ENCODE data around the gene USP6NL. TPM values are rescaled to one million over a fixed set of nuclear protein-coding genes. Genes with fewer than 3 reads are reported as not detected.

The USP6NL gene
- total and polyA plus RNA-seq, 9 of the 15 experiments (the other 6 are each of a cell fraction or from before 2014, with no cell fraction given): 3.2 to 26.6 (median 19.8) TPM

DNA sequence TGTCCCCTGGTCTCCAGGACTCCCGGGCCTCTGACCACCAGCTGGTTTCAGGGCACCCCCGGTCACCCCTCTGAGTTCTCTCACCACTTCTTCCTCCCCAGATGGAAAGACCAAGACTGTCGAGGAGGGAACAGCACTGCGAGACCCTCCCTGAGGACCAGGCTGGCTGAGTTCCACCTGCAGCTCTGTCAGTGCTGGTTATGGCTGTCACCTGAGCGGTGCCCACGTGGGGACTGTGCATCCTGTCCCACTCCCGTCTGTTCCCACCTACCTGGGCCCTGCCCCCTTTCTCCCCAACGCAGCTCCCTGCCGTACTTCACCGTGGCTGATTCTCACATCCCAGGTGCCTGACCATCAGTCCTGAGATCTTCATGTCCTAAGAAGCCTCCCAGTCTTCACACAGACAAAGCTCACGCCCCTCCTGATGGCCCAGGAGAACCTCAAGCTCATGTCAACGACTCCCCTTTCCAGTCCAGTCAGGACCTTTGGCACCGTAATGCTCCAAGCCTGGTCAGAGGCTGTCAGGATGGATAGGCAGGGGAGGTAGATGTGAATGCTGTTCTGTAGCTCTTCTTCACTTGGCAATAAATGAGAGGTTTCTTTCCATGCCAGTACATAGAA, 159.7 kb downstream of the USP6NL start:
- CTCF ChIA-PET (ENCODE audit: low intra/inter-chr PET ratio): no interaction called here
- in situ Hi-C loops (cut with MboI): no loop called here

More for the DNA sequence above, 159.7 kb downstream of the USP6NL start:
- Histone ChIP-seq H2AFZ (ENCODE audit: low read depth, low read length) (no peak overlapping the region), H3K27me3 (ENCODE audit: control insufficient read depth in 2 of 2, insufficient read depth in 2 of 2, low read length in 2 of 2) (no peaks in the 10 kb centered on the region), H3K9me1 (ENCODE audit: control insufficient read depth, insufficient read depth, low read length) (no peaks in the 10 kb centered on the region), H3K4me1 (replicated peaks in 1 of 2; ENCODE audit: control insufficient read depth in 2 of 2, insufficient read depth in 2 of 2, low read length in 2 of 2) (peaks cover 21 to 28% of the 10 kb centered on the region in 2 experiments), H3K9ac (ENCODE audit: insufficient read depth in 1 of 2, low read depth in 2 of 2, low read length in 2 of 2) (no peak overlapping the region), H3K4me2 (ENCODE audit: insufficient read depth, low read length) (no peak overlapping the region), H3K4me3 (no peak overlapping the region), H3K9me3 (replicated peaks; ENCODE audit: control insufficient read depth, insufficient read depth, low read depth, low read length) (no peaks in the 10 kb centered on the region; the same call in 1 of the 2 replicates), H3K79me2 (ENCODE audit: control insufficient read depth, insufficient read depth, low read length) (no peaks in the 10 kb centered on the region), H3K36me3 (ENCODE audit: control insufficient read depth, insufficient read depth, low read length) (no peaks in the 10 kb centered on the region; the same call in 2 of the 3 replicates), H4K20me1 (replicated peaks; ENCODE audit: control insufficient read depth, insufficient read depth, low read length) (no peaks in the 10 kb centered on the region), H3K27ac (ENCODE audit: extremely low read depth, low read depth, low read length) (no peak overlapping the region)
- DNase-seq (ENCODE audit: extremely low read depth in 1 of 4, low spot score in 3 of 4): no peak
- no peak; the same call in 2 of the 3 replicates for ATAC-seq
- FAIRE-seq: no peak
- intact Hi-C loops (cut with micrococcal nuclease): no loop called here
- POLR2A ChIA-PET: interaction anchor here (0.6 to 1.2 kb wide), 2 partner anchors 9 to 55 kb away, joined by 3 to 5 read pairs; no protein-coding TSS in a partner anchor
- TF ChIP-seq, protein P1, sequence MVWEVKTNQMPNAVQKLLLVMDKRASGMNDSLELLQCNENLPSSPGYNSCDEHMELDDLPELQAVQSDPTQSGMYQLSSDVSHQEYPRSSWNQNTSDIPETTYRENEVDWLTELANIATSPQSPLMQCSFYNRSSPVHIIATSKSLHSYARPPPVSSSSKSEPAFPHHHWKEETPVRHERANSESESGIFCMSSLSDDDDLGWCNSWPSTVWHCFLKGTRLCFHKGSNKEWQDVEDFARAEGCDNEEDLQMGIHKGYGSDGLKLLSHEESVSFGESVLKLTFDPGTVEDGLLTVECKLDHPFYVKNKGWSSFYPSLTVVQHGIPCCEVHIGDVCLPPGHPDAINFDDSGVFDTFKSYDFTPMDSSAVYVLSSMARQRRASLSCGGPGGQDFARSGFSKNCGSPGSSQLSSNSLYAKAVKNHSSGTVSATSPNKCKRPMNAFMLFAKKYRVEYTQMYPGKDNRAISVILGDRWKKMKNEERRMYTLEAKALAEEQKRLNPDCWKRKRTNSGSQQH (CRISPR knock-in tag; IDR thresholded peaks at IDR 0.05): no peak
- TF ChIP-seq YBX1 (IDR thresholded peaks at IDR 0.05): no peak
- TF ChIP-seq POLR2G (IDR thresholded peaks at IDR 0.05; ENCODE audit: low read depth, low read length): peak; percentile 54
- no peak for TF ChIP-seq PRPF4 (IDR thresholded peaks at IDR 0.05; ENCODE audit: insufficient read depth, low read depth, low read length, poor library complexity, severe bottlenecking)
- TF ChIP-seq CTBP1 (IDR thresholded peaks at IDR 0.05; ENCODE audit: borderline replicate concordance): no peak
- TF ChIP-seq, protein P2, sequence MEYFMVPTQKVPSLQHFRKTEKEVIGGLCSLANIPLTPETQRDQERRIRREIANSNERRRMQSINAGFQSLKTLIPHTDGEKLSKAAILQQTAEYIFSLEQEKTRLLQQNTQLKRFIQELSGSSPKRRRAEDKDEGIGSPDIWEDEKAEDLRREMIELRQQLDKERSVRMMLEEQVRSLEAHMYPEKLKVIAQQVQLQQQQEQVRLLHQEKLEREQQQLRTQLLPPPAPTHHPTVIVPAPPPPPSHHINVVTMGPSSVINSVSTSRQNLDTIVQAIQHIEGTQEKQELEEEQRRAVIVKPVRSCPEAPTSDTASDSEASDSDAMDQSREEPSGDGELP (CRISPR knock-in tag; IDR thresholded peaks at IDR 0.05; ENCODE audit: borderline replicate concordance): peak; percentile 20; the same call in 1 of the 2 replicates
- 0 out of 2 replicates have a peak, but pooled peaks have one; percentile 14 for TF ChIP-seq POLR2A (conservative IDR thresholded peaks at IDR 0.05)
- 0 out of 2 replicates have a peak, but pooled peaks have one; percentile 16 for TF ChIP-seq SUPT5H (IDR thresholded peaks at IDR 0.05)
- BruUV-seq (replicated peaks): no TSS peak
- 65% methylated on average over 13 of the region's 13 CpGs for WGBS (ENCODE audit: insufficient coverage, low coverage, missing lambda C conversion rate)
